HL-60 (cell line): Measurements from ENCODE around the gene CPTP.

Experiments used
- DNase-seq, 2 experiments: peaks; one replicate each; pipeline ENCODE4 v3.0.0-alpha.2; 2010 to 2020; ENCODE audit warnings: low read depth in 1 of 2, low spot score in 1 of 2
- H3K27ac ChIP-seq: fragments of 250-450 bp; sonication (Bioruptor Pico); replicated peaks from 2 replicates; pipeline ENCODE4 v1.5.1; 2020; ENCODE audit warnings: mild to moderate bottlenecking, moderate library complexity
- H3K27me3 ChIP-seq: fragments of 250-450 bp; sonication (Bioruptor Pico); 2 replicates; pipeline ENCODE4 v1.5.1; 2021; ENCODE audit warnings: mild to moderate bottlenecking, moderate library complexity; ENCODE audit not compliant: insufficient read depth, poor library complexity, severe bottlenecking
- H3K4me3 ChIP-seq: replicated peaks from 2 replicates; pipeline ENCODE4 v1.5.1; 2011; ENCODE audit warnings: mild to moderate bottlenecking, control low read depth, low read length; ENCODE audit not compliant: insufficient read depth
- CTCF ChIP-seq: IDR thresholded peaks from one replicate; pipeline ENCODE4 v1.5.1; 2011; ENCODE audit warnings: low read length, control low read depth, inconsistent platforms; ENCODE audit not compliant: insufficient read depth
- GABPA ChIP-seq: IDR thresholded peaks from 2 replicates; pipeline ENCODE4 v1.6.1; 2012; ENCODE audit warnings: low read depth
- POLR2AphosphoS5 ChIP-seq: IDR thresholded peaks from 2 replicates; pipeline ENCODE4 v1.6.1; 2012; ENCODE audit warnings: low read depth
- REST ChIP-seq: IDR thresholded peaks from 2 replicates; pipeline ENCODE4 v1.6.1; 2012; ENCODE audit warnings: low read depth; ENCODE audit not compliant: insufficient replicate concordance
- SPI1 ChIP-seq: IDR thresholded peaks from 2 replicates; pipeline ENCODE4 v1.6.1; 2012; ENCODE audit warnings: low read depth, mild to moderate bottlenecking, borderline replicate concordance

CPTP gene

GRCh38 chr1:1284221-1285101 is 40.1 kb upstream of the CPTP start:
- H3K27ac ChIP-seq: no peak overlapping the region
- DNase-seq: no peak
- H3K4me3 ChIP-seq: no peak overlapping the region

GRCh38 chr1:1285102-1285571 is 39.5 kb upstream of the CPTP start:
- H3K27me3 ChIP-seq: no peaks in the 10 kb centered on the region
- no peak overlapping the region for H3K27ac ChIP-seq

More at GRCh38 chr1:1284221-1285101, 40.1 kb upstream of the CPTP start:
- TF ChIP-seq POLR2AphosphoS5 (no peak), GABPA (no peak), REST (no peak), SPI1 (no peak), CTCF (no peak)
- no peaks in the 10 kb centered on the region for H3K27me3 ChIP-seq

More at GRCh38 chr1:1285102-1285571, 39.5 kb upstream of the CPTP start:
- no peak overlapping the region for H3K4me3 ChIP-seq
- no peak for TF ChIP-seq CTCF
- no peak for TF ChIP-seq GABPA
- no peak for TF ChIP-seq SPI1
- no peak for TF ChIP-seq POLR2AphosphoS5
- no peak for TF ChIP-seq REST
- DNase-seq: no peak
